GM12878 (cell line): Measurements from ENCODE around the gene FBXW8. TPM values are rescaled to one million over a fixed set of nuclear protein-coding genes. Genes with fewer than 3 reads are reported as not detected.

Source experiments
- ATAC-seq: fragments of 200-7000 bp; cut with Tn5 transposase; 3 replicates; pipeline ENCODE4 v1.9.1; 2020; ENCODE audit warnings: mild to moderate bottlenecking, moderate library complexity
- BruUV-seq: library from RNA; stranded (reverse); fragments of 400-500 nt; replicated peaks from 2 replicates; lab custom pipeline; 2021; lab: Mats Ljungman, UMichigan
- CTCF ChIA-PET: fragments of 300-600 bp; sonication (Branson Sonifier 250); formaldehyde crosslinking; extraction: SDS; loops from one replicate; lab custom pipeline; 2021; ENCODE audit warnings: inconsistent platforms; lab: Yijun Ruan, JAX
- POLR2A ChIA-PET: fragments of 350-600 bp; formaldehyde crosslinking; extraction: SDS; loops from one replicate; lab custom pipeline; 2021; ENCODE audit warnings: inconsistent platforms; lab: Charles Lee
- RAD21 ChIA-PET: fragments of 300-600 bp; sonication (Branson Sonifier 250); formaldehyde crosslinking; loops from one replicate; lab custom pipeline; 2023; ENCODE audit warnings: antibody characterized with exemption; ENCODE audit not compliant: unreplicated experiment; lab: Charles Lee
- SMC1A ChIA-PET: fragments of 300-600 bp; sonication (Branson Sonifier 250); formaldehyde crosslinking; loops from one replicate; lab custom pipeline; 2023; ENCODE audit not compliant: unreplicated experiment, uncharacterized antibody; lab: Charles Lee
- DNase-seq: peaks from one replicate; pipeline ENCODE4 v3.0.0-alpha.2; 2011; ENCODE audit warnings: low read depth, low spot score
- FAIRE-seq: peaks from 3 replicates; lab custom pipeline; 2011; peaks lifted over from hg19 to GRCh38; lab: Jason Lieb, UNC
- H2AFZ ChIP-seq: 2 replicates; pipeline ENCODE4 v1.6.0; 2011; ENCODE audit warnings: low read depth, low read length, control low read depth; ENCODE audit not compliant: control insufficient read depth
- H3K27ac ChIP-seq: 2 replicates; pipeline ENCODE4 v1.5.1; 2011; ENCODE audit warnings: control low read depth; ENCODE audit not compliant: control insufficient read depth, insufficient read depth
- H3K27me3 ChIP-seq, 2 experiments: replicated peaks in 1 of 2; 2 replicates each; pipeline versions ENCODE4 v1.6.0 to v1.6.1; 2011; ENCODE audit warnings: low read length in 1 of 2; ENCODE audit not compliant: control insufficient read depth in 2 of 2, insufficient read depth in 2 of 2
- H3K36me3 ChIP-seq, 2 experiments: 2 replicates each; pipeline ENCODE4 v1.5.1; 2011; ENCODE audit warnings: low read length in 1 of 2; ENCODE audit not compliant: control insufficient read depth in 2 of 2, insufficient read depth in 2 of 2
- H3K4me1 ChIP-seq: 2 replicates; pipeline ENCODE4 v1.6.1; 2011; ENCODE audit warnings: mild to moderate bottlenecking, low read length, moderate library complexity, mixed read lengths; ENCODE audit not compliant: control insufficient read depth, insufficient read depth
- H3K4me2 ChIP-seq: 2 replicates; pipeline ENCODE4 v1.6.0; 2011; ENCODE audit warnings: control low read depth; ENCODE audit not compliant: control insufficient read depth, insufficient read depth
- H3K4me3 ChIP-seq: fragments of 200-600 bp; sonication (generic); 2 replicates; pipeline ENCODE4 v1.5.1; 2016
- H3K79me2 ChIP-seq: 2 replicates; pipeline ENCODE4 v1.6.0; 2011; ENCODE audit warnings: low read length; ENCODE audit not compliant: control insufficient read depth, insufficient read depth
- H3K9ac ChIP-seq: 2 replicates; pipeline ENCODE4 v1.8.0; 2011; ENCODE audit warnings: low read length, control low read depth, mixed read lengths; ENCODE audit not compliant: control insufficient read depth, insufficient read depth
- H3K9me3 ChIP-seq: replicated peaks from 3 replicates; pipeline ENCODE4 v1.5.1; 2011; ENCODE audit warnings: mild to moderate bottlenecking, low read length; ENCODE audit not compliant: control insufficient read depth, insufficient read depth
- H4K20me1 ChIP-seq: 2 replicates; pipeline ENCODE4 v1.6.0; 2011; ENCODE audit not compliant: control insufficient read depth, insufficient read depth
- ATF7 ChIP-seq: fragments of 450-650 bp; IDR thresholded peaks from 2 replicates; pipeline ENCODE4 v1.6.1; 2016; ENCODE audit warnings: low read depth, mild to moderate bottlenecking
- FOXM1 ChIP-seq: IDR thresholded peaks from 2 replicates; pipeline ENCODE4 v1.6.1; 2012; ENCODE audit warnings: low read depth, mild to moderate bottlenecking, inconsistent platforms, low read length, moderate library complexity
- GATAD2B ChIP-seq: fragments of 450-650 bp; conservative IDR thresholded peaks from 2 replicates; pipeline ENCODE4 v1.6.1; 2017; ENCODE audit warnings: low read depth, mild to moderate bottlenecking, moderate library complexity
- JUNB ChIP-seq: IDR thresholded peaks from 2 replicates; pipeline ENCODE4 v1.6.1; 2016; ENCODE audit warnings: antibody characterized with exemption, mild to moderate bottlenecking
- NFYA ChIP-seq: IDR thresholded peaks from 2 replicates; pipeline ENCODE4 v1.6.1; 2011; ENCODE audit warnings: low read depth, mild to moderate bottlenecking, low read length, improper control_type of control experiment, borderline replicate concordance
- NRF1 ChIP-seq: conservative IDR thresholded peaks from 2 replicates; pipeline ENCODE4 v1.6.1; 2011; ENCODE audit warnings: mild to moderate bottlenecking, low read depth, low read length, improper control_type of control experiment
- PKNOX1 ChIP-seq: fragments of 450-650 bp; IDR thresholded peaks from 2 replicates; pipeline ENCODE4 v1.6.1; 2016; ENCODE audit warnings: mild to moderate bottlenecking
- SKIL ChIP-seq: fragments of 450-650 bp; IDR thresholded peaks from 2 replicates; pipeline ENCODE4 v1.6.1; 2017; ENCODE audit warnings: mild to moderate bottlenecking, low read depth, inconsistent platforms; ENCODE audit not compliant: poor library complexity, severe bottlenecking
- TARDBP ChIP-seq: IDR thresholded peaks from 2 replicates; pipeline ENCODE4 v1.6.1; 2016; ENCODE audit warnings: borderline replicate concordance
- WGBS: methylation state at CpG from one replicate; pipeline ENCODE4 v1.1.6; 2016; ENCODE audit warnings: low lambda C conversion rate; ENCODE audit not compliant: insufficient replicate concordance, insufficient coverage; ENCODE audit errors: missing lambda C conversion rate; 5-methylcytosine and 5-hydroxymethylcytosine counted together
- in situ Hi-C: fragments of 300-500 bp; cut with MboI; formaldehyde crosslinking; loops from 9 replicates; pipeline ENCODE4 v1.14.3; 2018; ENCODE audit warnings: mixed read lengths
- intact Hi-C: fragments of 100-400 bp; cut with micrococcal nuclease; formaldehyde crosslinking; loops from one replicate; pipeline ENCODE4 v1.14.2; 2022; ENCODE audit not compliant: unreplicated experiment
- polyA plus RNA-seq, 11 experiments: library from polyadenylated mRNA; depleted of rRNA in 4 of 11; unstranded in 6 of 11; stranded (reverse) in 5 of 11; fragments of >200 nt; fragmentation: Nextera tagmentation in 4 of 11; fragmentation: Illumina TruSeq in 1 of 11; extraction: Ambion mirVana in 4 of 11; extraction: Trizol in 1 of 11; gene quantifications; 1 replicate in 1 of 11; 2 replicates in 10 of 11; pipeline versions ENCODE4 v1.2.1 to v1.2.3, GENCODE V29; 2011 to 2016; ENCODE audit warnings: inconsistent platforms in 2 of 11, missing spikeins in 2 of 11, low read depth in 1 of 11
- total RNA-seq, 4 experiments: library from RNA; depleted of rRNA in 3 of 4; stranded (reverse); fragments of >200 nt in 3 of 4; fragmentation: Illumina TruSeq in 1 of 4; extraction: Trizol in 1 of 4; gene quantifications; 2 replicates each; pipeline versions ENCODE4 v1.2.1 to v1.2.3, GENCODE V29; 2013 to 2021

The FBXW8 gene
- total and polyA plus RNA-seq, 10 of the 15 experiments (the other 5 are each of a cell fraction or from before 2014, with no cell fraction given), result 0.49 to 7.5 (median 4.4) TPM

GRCh38 chr12:117042862-117043261, 132.1 kb downstream of the FBXW8 start:
- ATAC-seq, result no peak

More at GRCh38 chr12:117042862-117043261, 132.1 kb downstream of the FBXW8 start:
- SMC1A ChIA-PET, result no interaction called here
- no peaks in the 10 kb centered on the region for H3K79me2 ChIP-seq
- CTCF ChIA-PET, result interaction anchor here (1.8 kb wide), 1 partner anchor 14 kb away, joined by 5 read pairs; no protein-coding TSS in a partner anchor
- no peak overlapping the region for H3K27ac ChIP-seq
- RAD21 ChIA-PET, result no interaction called here
- intact Hi-C loops, result no loop called here
- H4K20me1 ChIP-seq, result no peaks in the 10 kb centered on the region
- in situ Hi-C loops, result no loop called here
- no TSS peak for BruUV-seq
- H3K9me3 ChIP-seq, result no peaks in the 10 kb centered on the region
- H3K4me2 ChIP-seq, result no peak overlapping the region
- TF ChIP-seq JUNB, result no peak
- no peak for TF ChIP-seq PKNOX1
- TF ChIP-seq TARDBP, result no peak
- no peak for TF ChIP-seq SKIL
- no peak for TF ChIP-seq NFYA
- TF ChIP-seq FOXM1, result no peak
- no peak for TF ChIP-seq GATAD2B
- no peak for TF ChIP-seq NRF1
- no peak for TF ChIP-seq ATF7
- H3K36me3 ChIP-seq, result peaks cover 0 to 3% of the 10 kb centered on the region in 2 experiments; a peak in 2 of 4 replicates
- DNase-seq (no peak), FAIRE-seq (no peak)
- WGBS, result 87% methylated on average over 6 of the region's 6 CpGs
- H3K27me3 ChIP-seq, result no peaks in the 10 kb centered on the region
- no peak overlapping the region for H2AFZ ChIP-seq
- no peak overlapping the region for H3K4me3 ChIP-seq
- no peak overlapping the region for H3K9ac ChIP-seq
- no peaks in the 10 kb centered on the region for H3K4me1 ChIP-seq
- POLR2A ChIA-PET, result no interaction called here
